Small intestine (tissue), 7 donors: Measurements from ENCODE around the gene LRFN4. TPM values are rescaled to one million over a fixed set of nuclear protein-coding genes. Genes with fewer than 3 reads are reported as not detected.

Experiments
- DNase-seq, 2 donors: peaks; one replicate each; pipeline versions ENCODE4 v3.0.0 to v3.0.0-alpha.2; 2013
- FAIRE-seq: peaks from 2 replicates; lab custom pipeline; 2012; peaks lifted over from hg19 to GRCh38; lab: Jason Lieb, UNC
- H3K27ac ChIP-seq, 3 donors: one replicate each; pipeline ENCODE4 v1.5.1; 2013; ENCODE audit warnings: low read length in 2 of 3, mild to moderate bottlenecking in 2 of 3, control low read depth in 1 of 3, inconsistent platforms in 1 of 3, low read depth in 1 of 3, moderate library complexity in 1 of 3
- H3K27me3 ChIP-seq, 3 donors: one replicate each; pipeline ENCODE4 v1.6.1; 2013; ENCODE audit warnings: low read length in 3 of 3, inconsistent platforms in 1 of 3; ENCODE audit not compliant: control insufficient read depth in 3 of 3, insufficient read depth in 3 of 3
- H3K36me3 ChIP-seq, 3 donors: one replicate each; pipeline ENCODE4 v1.6.1; 2013; ENCODE audit warnings: low read length in 3 of 3, inconsistent platforms in 1 of 3, low read depth in 1 of 3, mild to moderate bottlenecking in 1 of 3, moderate library complexity in 1 of 3; ENCODE audit not compliant: control insufficient read depth in 3 of 3, insufficient read depth in 2 of 3
- H3K4me1 ChIP-seq, 3 donors: one replicate each; pipeline ENCODE4 v1.6.1; 2013; ENCODE audit warnings: low read length in 2 of 3, inconsistent platforms in 1 of 3, low read depth in 1 of 3, mild to moderate bottlenecking in 1 of 3, moderate library complexity in 1 of 3; ENCODE audit not compliant: control insufficient read depth in 3 of 3, insufficient read depth in 2 of 3
- H3K4me3 ChIP-seq, 3 donors: one replicate each; pipeline ENCODE4 v1.5.1; 2013; ENCODE audit warnings: low read length in 3 of 3, control low read depth in 1 of 3, inconsistent platforms in 1 of 3, low read depth in 1 of 3, mild to moderate bottlenecking in 1 of 3, moderate library complexity in 1 of 3
- H3K9me3 ChIP-seq, 2 donors: one replicate each; pipeline ENCODE4 v1.6.1; 2013; ENCODE audit warnings: low read depth in 1 of 2, low read length in 1 of 2; ENCODE audit not compliant: control insufficient read depth in 2 of 2, insufficient read depth in 1 of 2
- WGBS, 3 donors: extraction: QIAGEN DNeasy Blood & Tissue Kit; methylation state at CpG; one replicate each; pipeline ENCODE4 v1.1.7; 2013; 5-methylcytosine and 5-hydroxymethylcytosine counted together
- polyA plus RNA-seq, 4 donors: library from polyadenylated mRNA; stranded (reverse) in 3 of 4; unstranded in 1 of 4; fragments of 200-250 nt in 3 of 4; fragments of 120-200 nt in 1 of 4; gene quantifications; one replicate each; pipeline versions ENCODE4 v1.2.1 to v1.2.3, GENCODE V29; 2013
- donor health status: healthy with polysubstance abuse.
- donor health status: control.
- donor health status: control.
- donor health status: Bipolar disorder and iron deficiency.
- donor health status: healthy.

LRFN4 gene
- polyA plus RNA-seq, 4 donors = 1.4 to 12.2 (median 6.2) TPM

GRCh38 chr11:66842501-66842895, 14.4 kb upstream of the LRFN4 start:
- DNase-seq (no peak), FAIRE-seq (no peak)
- Histone ChIP-seq H3K4me1 (peaks cover 4 to 18% (median 11%) of the 10 kb centered on the region in 3 donors), H3K27ac (peak overlapping the region; percentile 95 to 99 (median 98)), H3K27me3 (no peaks in the 10 kb centered on the region), H3K36me3 (peaks cover 0 to 56% (median 0%) of the 10 kb centered on the region in 3 donors), H3K9me3 (no peaks in the 10 kb centered on the region), H3K4me3 (peak overlapping the region; percentile 87 to 99 (median 96))
- WGBS, 3 donors = 1 to 2% (median 2%) methylated on average over 11 of the region's 11 CpGs

- no peaks in the 10 kb centered on the region for H3K27me3 ChIP-seq
- no peaks in the 10 kb centered on the region for H3K9me3 ChIP-seq
- peaks cover 4 to 18% (median 11%) of the 10 kb centered on the region in 3 donors for H3K4me1 ChIP-seq
- peak within 1 kb of the TSS; percentile 95 to 99 (median 98) for H3K27ac ChIP-seq
- WGBS, 3 donors = 0 to 1% (median 0%) methylated on average over 55 to 98 of the region's 98 CpGs
- peaks cover 0 to 58% (median 0%) of the 10 kb centered on the region in 3 donors for H3K36me3 ChIP-seq
- peak; percentile 89 to 97 for DNase-seq
- no peak for FAIRE-seq
- peak within 1 kb of the TSS; percentile 87 to 99 (median 96) for H3K4me3 ChIP-seq
Measured at GRCh38 chr11:66842896-66843775, 13.7 kb upstream of the LRFN4 start, which contains the start of gene RCE1. Gene RCE1, plus strand, starts transcription at chr11:66843441. Its CDS starts 15 bp downstream, at chr11:66843456.

GRCh38 chr11:66843776-66844495, 12.9 kb upstream of the LRFN4 start:
- Histone ChIP-seq H3K27me3 (no peaks in the 10 kb centered on the region), H3K4me3 (peak overlapping the region; percentile 68 to 96 (median 87)), H3K9me3 (no peaks in the 10 kb centered on the region), H3K27ac (peak overlapping the region; percentile 37 to 98 (median 95)), H3K4me1 (peaks cover 4 to 18% (median 11%) of the 10 kb centered on the region in 3 donors), H3K36me3 (peaks cover 0 to 61% (median 0%) of the 10 kb centered on the region in 3 donors)
- no peak for FAIRE-seq
- 7 to 16% (median 16%) methylated on average over 16 of the region's 16 CpGs for WGBS, 3 donors
- DNase-seq = peak in 1 of 2 donors; percentile 30

GRCh38 chr11:66844496-66845142, 12.2 kb upstream of the LRFN4 start:
- H3K9me3 ChIP-seq = no peaks in the 10 kb centered on the region
- peaks cover 0 to 63% (median 0%) of the 10 kb centered on the region in 3 donors for H3K36me3 ChIP-seq
- FAIRE-seq (no peak), DNase-seq (no peak)
- no peak overlapping the region for H3K4me3 ChIP-seq
- WGBS, 3 donors = 89 to 94% (median 92%) methylated on average over 12 of the region's 12 CpGs
- H3K27ac ChIP-seq = no peak overlapping the region
- no peaks in the 10 kb centered on the region for H3K27me3 ChIP-seq
- H3K4me1 ChIP-seq = peaks cover 4 to 18% (median 11%) of the 10 kb centered on the region in 3 donors

GRCh38 chr11:66845143-66845875, 11.6 kb upstream of the LRFN4 start:
- no peak for FAIRE-seq
- Histone ChIP-seq H3K4me1 (peaks cover 4 to 18% (median 11%) of the 10 kb centered on the region in 3 donors), H3K36me3 (peaks cover 0 to 63% (median 0%) of the 10 kb centered on the region in 3 donors), H3K27ac (no peak overlapping the region), H3K9me3 (no peaks in the 10 kb centered on the region), H3K27me3 (no peaks in the 10 kb centered on the region), H3K4me3 (no peak overlapping the region)
- 89 to 93% (median 92%) methylated on average over 15 of the region's 15 CpGs for WGBS, 3 donors
- DNase-seq = no peak

- no peak overlapping the region for H3K27ac ChIP-seq
- H3K36me3 ChIP-seq = peaks cover 0 to 66% (median 0%) of the 10 kb centered on the region in 3 donors
- no peaks in the 10 kb centered on the region for H3K9me3 ChIP-seq
- 85 to 94% (median 91%) methylated on average over 9 of the region's 9 CpGs for WGBS, 3 donors
- DNase-seq = no peak
- FAIRE-seq = no peak
- H3K4me3 ChIP-seq = no peak overlapping the region
- H3K27me3 ChIP-seq = no peaks in the 10 kb centered on the region
- peaks cover 4 to 18% (median 11%) of the 10 kb centered on the region in 3 donors for H3K4me1 ChIP-seq
Measured at GRCh38 chr11:66845876-66846212, 11.0 kb upstream of the LRFN4 start.

GRCh38 chr11:66846671-66847091, 10.2 kb upstream of the LRFN4 start:
- FAIRE-seq (no peak), DNase-seq (no peak)
- Histone ChIP-seq H3K27ac (no peak overlapping the region), H3K36me3 (peaks cover 0 to 71% (median 0%) of the 10 kb centered on the region in 3 donors), H3K4me3 (no peak overlapping the region), H3K27me3 (no peaks in the 10 kb centered on the region), H3K4me1 (peaks cover 4 to 18% (median 11%) of the 10 kb centered on the region in 3 donors), H3K9me3 (no peaks in the 10 kb centered on the region)
- WGBS, 3 donors = 90 to 93% (median 93%) methylated on average over 4 of the region's 4 CpGs
